ENCODE results near the gene DIP2C. TPM values are rescaled to one million over a fixed set of nuclear protein-coding genes. Genes with fewer than 3 reads are reported as not detected.

DIP2C gene
- total and polyA plus RNA-seq, 2 donors from 2014 or later: 6.2 to 22.6 TPM

DNA sequence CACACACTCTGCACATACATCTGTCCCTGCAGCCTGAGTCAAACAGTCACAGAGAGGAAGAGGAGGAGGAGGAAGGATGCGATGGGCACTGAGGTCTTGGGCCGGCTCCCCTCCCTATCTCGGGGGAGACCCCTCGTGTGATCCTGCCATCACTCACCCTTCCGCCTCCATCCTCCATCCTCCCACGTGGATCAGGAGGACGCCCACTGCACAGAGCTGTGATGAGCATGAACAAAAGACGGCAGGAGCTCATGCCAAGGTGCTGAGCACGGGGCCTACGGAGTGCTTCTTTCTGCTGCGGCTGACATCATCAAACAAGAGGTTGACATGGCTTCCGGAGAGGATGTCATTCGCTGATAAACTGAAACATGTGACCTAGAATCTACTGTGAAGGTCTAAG is 68.0 kb downstream of the DIP2C start:
- H3K27ac ChIP-seq (ENCODE audit: low read depth in 2 of 2, low read length in 2 of 2): no peak overlapping the region
- TF ChIP-seq, protein P1, sequence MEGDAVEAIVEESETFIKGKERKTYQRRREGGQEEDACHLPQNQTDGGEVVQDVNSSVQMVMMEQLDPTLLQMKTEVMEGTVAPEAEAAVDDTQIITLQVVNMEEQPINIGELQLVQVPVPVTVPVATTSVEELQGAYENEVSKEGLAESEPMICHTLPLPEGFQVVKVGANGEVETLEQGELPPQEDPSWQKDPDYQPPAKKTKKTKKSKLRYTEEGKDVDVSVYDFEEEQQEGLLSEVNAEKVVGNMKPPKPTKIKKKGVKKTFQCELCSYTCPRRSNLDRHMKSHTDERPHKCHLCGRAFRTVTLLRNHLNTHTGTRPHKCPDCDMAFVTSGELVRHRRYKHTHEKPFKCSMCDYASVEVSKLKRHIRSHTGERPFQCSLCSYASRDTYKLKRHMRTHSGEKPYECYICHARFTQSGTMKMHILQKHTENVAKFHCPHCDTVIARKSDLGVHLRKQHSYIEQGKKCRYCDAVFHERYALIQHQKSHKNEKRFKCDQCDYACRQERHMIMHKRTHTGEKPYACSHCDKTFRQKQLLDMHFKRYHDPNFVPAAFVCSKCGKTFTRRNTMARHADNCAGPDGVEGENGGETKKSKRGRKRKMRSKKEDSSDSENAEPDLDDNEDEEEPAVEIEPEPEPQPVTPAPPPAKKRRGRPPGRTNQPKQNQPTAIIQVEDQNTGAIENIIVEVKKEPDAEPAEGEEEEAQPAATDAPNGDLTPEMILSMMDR (IDR thresholded peaks at IDR 0.05; ENCODE audit: borderline replicate concordance, extremely low read depth, insufficient read depth): no peak
- no peaks in the 10 kb centered on the region for H3K27me3 ChIP-seq (ENCODE audit: control insufficient read depth, insufficient read depth, low read length)
- FAIRE-seq: no peak
- H3K4me3 ChIP-seq (ENCODE audit: low read length in 3 of 3): no peak overlapping the region
- H3K36me3 ChIP-seq (ENCODE audit: control insufficient read depth in 2 of 3, insufficient read depth in 3 of 3, low read length in 3 of 3): no peaks in the 10 kb centered on the region
- intact Hi-C loops (cut with DNase I): no loop called here
- H3K4me1 ChIP-seq (ENCODE audit: control insufficient read depth in 2 of 3, insufficient read depth in 2 of 3, low read depth in 1 of 3, low read length in 3 of 3): peaks cover 0 to 27% (median 23%) of the 10 kb centered on the region in 3 donors
- peak in 1 of 5 donors; percentile 39 for DNase-seq
- H3K9me3 ChIP-seq (ENCODE audit: control insufficient read depth in 2 of 3, insufficient read depth in 1 of 3, low read length in 3 of 3): no peaks in the 10 kb centered on the region
- H3K9ac ChIP-seq (ENCODE audit: low read length in 3 of 3): no peak overlapping the region

DNA sequence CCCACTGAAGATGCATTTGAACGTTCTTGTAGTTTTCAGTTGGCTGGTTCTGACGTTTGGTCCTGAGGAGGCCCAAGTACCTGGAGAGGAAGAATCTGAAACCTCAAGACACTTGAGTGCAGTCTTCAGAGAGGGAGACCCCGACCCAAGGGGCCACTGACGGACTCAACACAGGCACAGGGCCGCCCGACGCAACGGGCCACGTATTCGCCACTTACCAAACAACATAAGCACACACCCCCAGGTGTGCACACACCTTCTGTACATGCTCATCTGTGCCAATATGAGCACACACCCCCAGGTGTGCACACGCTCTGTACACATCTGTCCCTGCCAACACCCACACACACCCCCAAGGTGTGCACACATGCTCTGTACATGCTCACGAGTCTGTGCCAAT is 68.5 kb downstream of the DIP2C start:
- no peak for FAIRE-seq

DNA sequence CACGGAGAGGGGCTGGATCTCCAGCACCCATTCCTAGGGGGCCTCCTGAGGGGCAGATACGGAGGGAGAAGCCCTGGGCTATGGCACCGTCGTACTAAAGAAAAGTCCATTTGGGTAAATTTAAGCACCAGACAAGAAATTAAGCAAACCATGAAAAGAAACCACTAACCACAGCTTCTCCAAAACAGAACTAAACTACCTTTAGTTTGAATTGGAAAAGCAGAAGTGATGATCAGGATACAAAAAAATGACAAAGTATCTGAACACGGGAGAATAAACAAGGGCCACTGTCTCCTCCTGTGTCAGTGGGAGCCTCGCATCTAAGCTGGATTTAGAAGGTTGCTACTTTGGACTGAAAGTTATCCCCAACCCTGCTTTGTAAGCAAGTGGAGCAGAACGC is 69.1 kb downstream of the DIP2C start:
- TF ChIP-seq, protein P1 (IDR thresholded peaks at IDR 0.05; ENCODE audit: borderline replicate concordance, extremely low read depth, insufficient read depth): no peak
- Histone ChIP-seq H3K27me3 (ENCODE audit: control insufficient read depth, insufficient read depth, low read length) (no peaks in the 10 kb centered on the region), H3K4me1 (ENCODE audit: control insufficient read depth in 2 of 3, insufficient read depth in 2 of 3, low read depth in 1 of 3, low read length in 3 of 3) (peaks cover 0 to 27% (median 16%) of the 10 kb centered on the region in 3 donors), H3K27ac (ENCODE audit: low read depth in 2 of 2, low read length in 2 of 2) (no peak overlapping the region), H3K36me3 (ENCODE audit: control insufficient read depth in 2 of 3, insufficient read depth in 3 of 3, low read length in 3 of 3) (no peaks in the 10 kb centered on the region), H3K9me3 (ENCODE audit: control insufficient read depth in 2 of 3, insufficient read depth in 1 of 3, low read length in 3 of 3) (no peaks in the 10 kb centered on the region), H3K4me3 (ENCODE audit: low read length in 3 of 3) (no peak overlapping the region), H3K9ac (ENCODE audit: low read length in 3 of 3) (no peak overlapping the region)
- intact Hi-C loops (cut with DNase I): no loop called here
- DNase-seq (no peak), FAIRE-seq (no peak)

More for the DNA sequence above, 68.5 kb downstream of the DIP2C start:
- no peak overlapping the region for H3K4me3 ChIP-seq (ENCODE audit: low read length in 3 of 3)
- H3K36me3 ChIP-seq (ENCODE audit: control insufficient read depth in 2 of 3, insufficient read depth in 3 of 3, low read length in 3 of 3): no peaks in the 10 kb centered on the region
- TF ChIP-seq, protein P1 (IDR thresholded peaks at IDR 0.05; ENCODE audit: borderline replicate concordance, extremely low read depth, insufficient read depth): no peak
- intact Hi-C loops (cut with DNase I): no loop called here
- H3K27ac ChIP-seq (ENCODE audit: low read depth in 2 of 2, low read length in 2 of 2): no peak overlapping the region
- H3K27me3 ChIP-seq (ENCODE audit: control insufficient read depth, insufficient read depth, low read length): no peaks in the 10 kb centered on the region
- H3K9ac ChIP-seq (ENCODE audit: low read length in 3 of 3): no peak overlapping the region
- DNase-seq: peak in 1 of 5 donors; percentile 50
- H3K4me1 ChIP-seq (ENCODE audit: control insufficient read depth in 2 of 3, insufficient read depth in 2 of 3, low read depth in 1 of 3, low read length in 3 of 3): peaks cover 0 to 27% (median 21%) of the 10 kb centered on the region in 3 donors
- H3K9me3 ChIP-seq (ENCODE audit: control insufficient read depth in 2 of 3, insufficient read depth in 1 of 3, low read length in 3 of 3): no peaks in the 10 kb centered on the region

DNA sequence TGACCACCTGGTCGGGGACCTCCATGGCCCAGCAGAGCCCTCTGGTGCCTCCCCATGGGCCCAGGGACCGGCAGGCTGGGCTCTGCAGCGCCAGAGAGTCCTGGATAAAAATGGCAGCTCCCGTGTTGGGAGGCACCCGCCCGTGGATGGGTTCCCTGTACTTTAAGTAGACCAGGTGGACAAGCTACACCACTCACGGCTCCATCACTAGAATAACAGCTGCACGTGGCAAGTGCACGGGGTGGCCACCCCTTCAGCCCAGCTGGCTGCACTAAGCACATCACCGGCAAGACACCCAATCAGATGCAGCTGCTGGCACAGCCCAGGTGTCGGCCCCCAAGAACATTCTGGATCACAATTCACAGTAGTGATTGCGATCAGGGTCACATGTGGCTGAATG is 69.8 kb downstream of the DIP2C start:
- no peak for FAIRE-seq
- DNase-seq: peak in 1 of 5 donors; percentile 47
- no peaks in the 10 kb centered on the region for H3K36me3 ChIP-seq (ENCODE audit: control insufficient read depth in 2 of 3, insufficient read depth in 3 of 3, low read length in 3 of 3)
- H3K9me3 ChIP-seq (ENCODE audit: control insufficient read depth in 2 of 3, insufficient read depth in 1 of 3, low read length in 3 of 3): no peaks in the 10 kb centered on the region
- H3K4me1 ChIP-seq (ENCODE audit: control insufficient read depth in 2 of 3, insufficient read depth in 2 of 3, low read depth in 1 of 3, low read length in 3 of 3): peaks cover 0 to 23% (median 15%) of the 10 kb centered on the region in 3 donors
- no peaks in the 10 kb centered on the region for H3K27me3 ChIP-seq (ENCODE audit: control insufficient read depth, insufficient read depth, low read length)
- intact Hi-C loops (cut with DNase I): no loop called here
- no peak overlapping the region for H3K9ac ChIP-seq (ENCODE audit: low read length in 3 of 3)
- no peak overlapping the region for H3K27ac ChIP-seq (ENCODE audit: low read depth in 2 of 2, low read length in 2 of 2)
- TF ChIP-seq, protein P1 (IDR thresholded peaks at IDR 0.05; ENCODE audit: borderline replicate concordance, extremely low read depth, insufficient read depth): no peak
- H3K4me3 ChIP-seq (ENCODE audit: low read length in 3 of 3): no peak overlapping the region

Measured in kidney (tissue), 14 donors.